Stimulated activated CD4-positive, alpha-beta T cell treated with anti-CD3 and anti-CD28 coated beads, TNF-alpha, amount 100 ng/mL, for 1 hour (primary cell): ENCODE measurements around the gene GOLGA6L26.
"Not testable (repeated sequence)": the region's sequence is repeated elsewhere in the genome, so short reads cannot be mapped to it uniquely, and the experiment has no call there.

Experiments used
- DNase-seq, 3 donors: peaks; one replicate each; pipeline ENCODE4 v3.0.0-alpha.2; 2020; ENCODE audit warnings: low read depth in 3 of 3, low spot score in 1 of 3

The GOLGA6L26 gene, protein sequence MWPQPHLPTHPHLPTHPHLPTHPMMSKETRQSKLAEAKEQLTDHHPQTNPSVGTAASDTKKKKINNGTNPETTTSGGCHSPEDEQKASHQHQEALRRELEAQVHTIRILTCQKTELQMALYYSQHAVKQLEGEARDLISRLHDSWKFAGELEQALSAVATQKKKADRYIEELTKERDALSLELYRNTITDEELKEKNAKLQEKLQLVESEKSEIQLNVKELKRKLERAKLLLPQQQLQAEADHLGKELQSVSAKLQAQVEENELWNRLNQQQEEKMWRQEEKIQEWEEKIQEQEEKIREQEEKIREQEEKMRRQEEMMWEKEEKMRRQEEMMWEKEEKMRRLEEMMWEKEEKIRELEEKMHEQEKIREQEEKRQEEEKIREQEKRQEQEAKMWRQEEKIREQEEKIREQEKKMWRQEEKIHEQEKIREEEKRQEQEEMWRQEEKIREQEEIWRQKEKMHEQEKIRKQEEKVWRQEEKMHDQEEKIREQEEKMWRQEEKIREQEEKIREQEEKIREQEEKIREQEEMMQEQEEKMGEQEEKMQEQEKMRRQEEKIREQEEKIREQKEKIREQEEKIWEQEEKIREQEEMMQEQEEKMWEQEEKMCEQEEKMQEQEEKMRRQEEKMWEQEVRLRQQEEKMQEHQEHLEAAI

DNA sequence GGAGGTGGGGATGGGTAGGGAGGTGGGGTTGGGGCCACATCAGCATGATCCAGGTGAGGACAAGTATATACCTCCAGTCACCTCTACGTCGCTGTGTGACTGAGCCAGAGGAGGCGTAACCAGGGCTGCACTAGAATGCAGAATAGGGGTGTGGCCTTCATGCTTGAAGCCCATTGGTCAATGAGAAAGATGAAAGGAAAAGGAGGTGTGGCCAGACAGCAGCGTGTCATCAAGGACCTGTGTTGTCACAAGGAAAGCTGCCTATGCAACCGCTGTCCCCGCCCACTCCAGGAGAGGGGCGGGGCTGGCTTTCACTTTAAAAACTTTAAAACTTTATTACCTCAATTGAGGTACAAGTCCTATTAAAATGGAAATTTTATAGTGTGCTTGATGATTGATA, at the start of gene GOLGA6L26:
Gene GOLGA6L26, minus strand, starts transcription at position 101 of the 400 bp plus-strand sequence. Its CDS starts 61 bp downstream, at position 40.
- DNase-seq: not testable (repeated sequence)

DNA sequence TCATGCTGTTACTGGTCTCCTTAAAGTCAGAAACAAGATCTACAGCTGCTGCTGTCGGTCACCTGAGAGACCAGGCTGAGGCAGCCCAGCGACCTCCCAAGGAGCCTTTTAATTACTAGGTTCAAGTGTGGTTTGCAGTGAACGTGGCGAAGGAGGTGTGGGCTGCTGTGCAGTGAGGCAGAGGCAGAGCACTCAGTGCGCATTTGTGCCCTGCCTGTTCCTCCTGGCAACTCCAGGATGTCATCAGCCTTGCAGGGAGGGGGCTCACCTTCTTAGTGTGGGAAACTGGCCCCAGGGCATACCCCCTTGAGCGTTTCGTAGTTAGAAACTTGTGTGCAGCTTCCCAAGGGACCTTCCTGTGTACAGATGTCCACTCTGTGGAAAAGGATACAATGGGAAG, 47.2 kb upstream of the GOLGA6L26 start:
- DNase-seq: not testable (repeated sequence)

DNA sequence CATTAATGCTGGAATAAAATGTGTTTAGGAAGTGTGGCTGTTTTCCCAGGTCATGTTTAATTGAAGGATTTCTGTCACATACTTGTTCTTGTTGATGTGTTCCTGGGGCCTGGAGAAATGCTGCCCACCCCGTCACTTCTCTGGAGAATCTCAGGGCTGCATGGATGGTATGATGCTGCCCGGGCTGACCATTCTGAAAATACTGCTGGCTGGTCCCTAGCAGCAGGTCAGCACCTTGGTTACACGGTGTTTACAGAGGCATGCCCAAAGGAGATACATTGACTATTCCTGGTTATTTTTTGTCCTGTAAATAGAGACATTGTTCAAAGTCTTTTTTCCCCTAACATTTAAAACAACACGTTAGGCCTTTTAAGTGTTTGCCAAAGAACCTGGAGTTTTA, 46.7 kb upstream of the GOLGA6L26 start:
- DNase-seq: not testable (repeated sequence)

DNA sequence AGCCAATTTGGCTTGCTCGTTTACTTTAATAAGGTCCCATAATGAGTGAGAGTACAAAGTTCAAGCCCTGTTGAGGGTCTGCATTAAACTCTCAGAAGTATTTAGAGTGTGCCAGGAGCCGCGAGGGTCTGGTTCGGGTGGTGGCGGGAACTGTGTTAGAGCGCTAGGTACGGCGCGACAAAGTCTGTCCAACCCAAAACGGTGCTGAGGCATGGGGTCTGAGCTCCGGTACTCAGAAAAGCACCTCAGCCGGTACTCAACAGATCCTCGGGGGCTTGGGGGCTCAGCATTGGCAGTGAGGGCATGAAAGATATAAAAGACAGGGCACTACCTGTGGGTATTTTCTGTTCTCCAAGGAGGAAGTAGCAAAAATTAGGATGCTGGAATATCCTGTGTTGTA, 45.0 kb upstream of the GOLGA6L26 start:
- not testable (repeated sequence) for DNase-seq

DNA sequence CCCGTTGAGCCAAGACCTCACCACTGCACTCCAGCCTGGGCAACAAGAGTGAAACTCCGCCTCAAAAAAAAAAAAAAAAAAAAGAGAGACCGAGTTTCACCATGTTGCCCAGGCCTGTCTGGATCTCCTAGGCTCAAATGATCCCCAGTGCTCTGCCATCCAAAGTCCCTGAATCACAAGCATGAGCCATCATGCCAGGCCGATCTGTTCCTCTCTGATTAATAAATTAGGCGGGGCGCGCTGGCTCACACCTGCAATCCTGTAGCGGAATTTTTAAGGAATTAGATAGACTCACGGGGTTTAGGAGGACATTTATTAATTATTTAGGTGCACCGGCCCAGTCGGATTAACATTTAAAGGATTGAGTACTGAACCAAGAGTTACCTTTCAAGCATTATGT, 40.2 kb upstream of the GOLGA6L26 start:
- DNase-seq: not testable (repeated sequence)

DNA sequence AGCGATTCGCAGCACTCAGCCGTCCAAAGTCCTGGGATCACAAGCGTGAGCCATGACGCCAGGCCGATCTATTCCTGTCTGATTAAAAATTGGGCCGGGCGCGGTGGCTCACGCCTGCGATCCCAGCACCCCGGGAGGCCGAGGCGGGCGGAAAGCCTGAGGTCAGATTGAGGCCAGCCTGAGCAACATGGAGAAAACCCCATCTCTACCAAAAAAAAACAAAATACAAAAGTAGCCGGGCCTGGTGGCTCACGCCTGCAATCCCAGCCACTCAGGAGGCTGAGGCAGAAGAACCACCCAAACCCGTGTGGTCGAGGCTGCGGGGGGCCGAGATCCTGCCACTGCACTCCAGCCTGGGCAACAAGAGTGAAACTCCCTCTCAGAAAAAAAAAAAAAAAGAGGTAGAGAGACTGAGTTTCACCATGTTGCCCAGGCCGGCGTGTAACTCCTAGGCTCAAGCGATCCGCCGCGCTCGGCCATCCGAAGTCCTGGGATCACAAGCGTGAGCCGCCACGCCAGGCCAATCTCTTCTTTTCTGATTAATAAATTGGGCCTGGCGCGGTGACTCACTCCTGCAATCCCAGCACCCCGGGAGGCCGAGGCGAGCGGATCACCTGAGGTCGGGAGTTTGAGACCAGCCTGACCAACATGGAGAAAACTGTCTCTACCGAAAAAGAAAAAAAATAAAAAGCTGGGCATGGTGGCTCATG, 39.0 kb upstream of the GOLGA6L26 start:
- DNase-seq: not testable (repeated sequence)

DNA sequence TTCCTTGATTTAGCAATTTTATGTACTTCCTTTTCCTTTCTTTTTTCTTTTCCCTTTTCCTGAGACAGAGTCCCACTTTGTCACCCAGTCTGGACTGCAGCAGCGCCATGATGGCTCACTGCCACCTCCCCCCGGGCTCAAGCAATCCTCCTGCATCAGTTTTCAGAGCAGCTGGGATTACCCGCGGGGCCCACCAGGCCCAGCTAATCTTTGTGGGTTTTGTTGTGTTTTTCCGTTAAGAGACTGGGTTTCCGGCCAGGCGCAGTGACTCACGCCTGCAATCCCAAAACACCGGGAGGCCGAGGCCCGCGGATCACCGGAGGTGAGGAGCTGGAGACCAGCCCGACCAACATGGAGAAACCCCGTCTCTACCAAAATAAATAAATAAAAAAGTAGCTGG, 38.3 kb upstream of the GOLGA6L26 start:
- no peak for DNase-seq

DNA sequence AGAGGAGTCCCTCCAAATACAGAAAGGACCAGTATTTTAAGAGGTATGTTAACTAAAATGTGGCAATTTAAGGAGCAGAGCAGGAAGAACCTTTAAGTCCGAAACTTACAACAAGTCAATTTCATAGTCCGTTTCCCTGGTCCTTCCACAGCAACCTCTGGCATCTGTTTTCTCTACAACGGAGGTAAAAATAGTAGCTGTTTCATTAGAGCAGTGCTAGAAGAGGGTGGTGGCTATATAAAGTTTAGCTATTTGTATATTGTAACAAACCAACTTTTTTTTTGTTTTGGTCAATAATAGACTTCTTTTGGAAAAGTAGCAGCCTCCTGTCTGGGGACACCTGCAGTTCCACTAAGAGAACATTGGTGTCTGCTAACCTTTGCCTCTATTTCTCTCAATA, 37.9 kb upstream of the GOLGA6L26 start:
- not testable (repeated sequence) for DNase-seq

DNA sequence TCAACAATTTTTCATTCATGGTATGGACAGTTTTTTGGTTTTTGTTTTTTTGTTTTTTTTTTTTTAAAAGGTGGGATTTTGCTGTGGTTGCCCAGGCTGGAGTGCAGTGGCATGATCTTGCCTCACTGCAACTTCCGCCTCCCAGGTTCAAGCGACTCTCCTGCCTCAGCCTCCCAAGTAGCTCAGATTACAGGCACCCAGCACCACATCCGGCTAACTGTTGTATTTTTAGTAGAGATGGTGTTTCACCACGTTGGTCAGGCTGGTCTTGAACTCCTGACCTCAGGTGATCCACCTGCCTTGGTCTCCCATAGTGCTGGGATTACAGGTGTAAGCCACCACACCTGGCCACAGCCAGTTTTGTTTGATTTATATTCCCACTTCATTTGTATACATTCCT, 37.1 kb upstream of the GOLGA6L26 start:
- not testable (repeated sequence) for DNase-seq

DNA sequence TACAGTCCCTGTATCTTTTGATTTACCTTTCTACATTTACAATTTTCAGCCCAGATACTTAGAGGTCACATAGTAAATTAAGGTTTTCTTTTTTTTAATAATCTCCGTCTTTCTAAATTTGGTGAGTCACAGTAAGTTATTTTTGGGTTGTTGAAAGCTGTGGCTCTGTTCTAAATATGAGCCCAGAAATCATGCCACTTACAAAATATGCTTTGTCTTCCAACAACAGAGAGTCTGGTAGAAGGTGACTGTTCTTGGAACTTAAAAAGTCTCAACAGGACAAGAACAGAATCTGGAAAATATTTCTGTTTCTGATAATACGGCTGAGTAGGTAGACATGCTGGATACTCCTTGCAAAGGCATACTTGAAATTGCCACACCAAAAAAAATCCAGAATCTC, 36.6 kb upstream of the GOLGA6L26 start:
- DNase-seq: no peak

DNA sequence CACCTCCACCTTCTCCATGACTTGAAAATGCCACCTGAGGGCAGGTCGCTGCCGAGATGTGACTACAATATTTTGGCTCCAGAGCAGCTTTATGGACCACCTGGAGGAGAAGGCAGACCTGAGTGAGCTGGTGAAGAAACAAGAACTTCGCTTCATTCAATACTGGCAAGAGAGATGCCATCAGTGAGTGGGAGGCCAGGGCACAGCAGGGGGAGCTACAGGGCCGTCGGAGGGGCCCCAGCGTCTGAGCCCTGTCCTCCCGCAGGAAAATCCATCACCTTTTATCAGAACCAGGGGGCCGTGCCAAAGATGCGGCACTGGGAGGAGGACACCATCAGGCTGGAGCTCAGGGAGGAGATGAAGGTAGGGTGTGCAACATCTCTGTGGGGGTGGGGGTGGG, 30.3 kb upstream of the GOLGA6L26 start:
- not testable (repeated sequence) for DNase-seq

DNA sequence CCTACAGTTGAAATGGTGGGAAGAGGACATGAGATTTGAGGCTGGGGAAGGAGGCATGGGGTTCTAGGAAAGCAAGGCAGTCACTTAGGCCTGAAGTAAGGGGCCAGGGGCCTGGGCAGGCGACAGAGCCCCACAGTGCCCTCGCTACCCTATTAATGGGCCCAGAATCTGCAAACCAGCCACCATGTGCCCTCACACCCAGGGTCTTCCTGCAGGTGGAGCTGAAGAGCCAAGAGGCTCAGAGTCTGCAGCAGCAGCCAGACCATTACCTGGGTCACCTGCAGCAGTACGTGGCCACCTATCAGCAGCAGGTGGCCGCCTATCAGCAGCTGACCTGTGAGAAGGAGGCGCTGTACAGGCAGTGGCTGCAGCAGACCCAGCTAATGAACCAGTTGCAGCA, 28.6 kb upstream of the GOLGA6L26 start:
- not testable (repeated sequence) for DNase-seq

DNA sequence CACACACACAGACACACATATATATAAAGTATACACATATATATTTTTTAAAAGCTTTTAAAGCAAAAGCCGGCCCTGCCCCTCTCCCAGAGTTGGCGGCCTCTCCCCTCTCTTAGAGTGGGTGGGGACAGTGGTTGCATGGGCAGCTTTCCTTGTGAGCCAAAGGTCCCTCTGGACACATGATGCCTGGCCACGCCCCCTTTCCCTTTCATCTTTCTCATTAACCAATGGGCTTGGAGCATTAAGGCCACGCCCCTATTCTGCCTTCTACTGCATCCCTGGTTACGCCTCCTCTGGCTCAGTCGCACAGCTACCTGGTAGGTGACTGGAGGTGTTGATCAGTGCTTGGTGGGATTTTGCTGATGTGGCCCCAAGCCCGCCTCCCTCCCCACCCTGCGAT, 20.5 kb upstream of the GOLGA6L26 start, which contains the start of gene GOLGA8S:
Gene GOLGA8S, plus strand, starts transcription at position 301 of the 400 bp plus-strand sequence. Its CDS starts 62 bp downstream, at position 363.
- DNase-seq: not testable (repeated sequence)

DNA sequence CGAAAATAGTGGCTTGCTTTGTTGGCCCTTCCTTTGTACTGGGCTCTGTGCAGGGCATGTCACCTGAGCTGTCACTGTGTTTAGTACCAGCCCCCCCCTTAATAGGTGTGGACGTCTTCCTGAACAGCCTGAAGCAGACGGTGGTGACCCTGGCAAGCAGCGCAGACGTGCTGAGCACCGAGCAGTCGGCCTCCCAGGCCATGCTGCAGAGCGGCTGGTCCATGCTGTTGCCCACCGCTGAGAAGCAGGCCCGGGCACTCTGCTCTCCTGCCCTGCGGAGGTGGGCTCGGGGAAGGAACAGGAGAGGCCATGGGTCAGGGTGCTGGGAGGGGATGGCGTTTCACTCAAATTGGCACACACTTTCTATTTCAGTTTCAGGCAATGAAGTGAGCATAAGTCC, 22.8 kb downstream of the GOLGA6L26 start:
- DNase-seq: not testable (repeated sequence)

DNA sequence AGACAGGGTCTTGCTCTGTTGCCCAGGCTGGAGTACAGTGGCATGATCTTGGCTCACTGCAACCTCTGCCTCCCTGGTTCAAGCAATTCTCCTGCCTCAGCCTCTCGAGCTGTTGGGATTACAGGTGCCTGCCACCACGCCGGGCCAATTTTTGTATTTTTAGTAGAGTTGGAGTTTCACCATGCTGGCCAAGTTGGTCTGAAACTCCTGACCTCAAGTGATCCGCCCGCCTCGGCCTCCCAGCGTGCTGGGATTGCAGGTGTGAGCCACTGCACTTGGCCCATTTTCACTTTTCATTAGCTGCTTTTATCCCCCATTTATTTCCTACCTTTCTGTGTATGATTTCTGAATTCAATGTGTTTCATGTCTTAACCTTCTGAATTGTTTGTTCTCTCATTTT, 28.1 kb downstream of the GOLGA6L26 start:
- not testable (repeated sequence) for DNase-seq

DNA sequence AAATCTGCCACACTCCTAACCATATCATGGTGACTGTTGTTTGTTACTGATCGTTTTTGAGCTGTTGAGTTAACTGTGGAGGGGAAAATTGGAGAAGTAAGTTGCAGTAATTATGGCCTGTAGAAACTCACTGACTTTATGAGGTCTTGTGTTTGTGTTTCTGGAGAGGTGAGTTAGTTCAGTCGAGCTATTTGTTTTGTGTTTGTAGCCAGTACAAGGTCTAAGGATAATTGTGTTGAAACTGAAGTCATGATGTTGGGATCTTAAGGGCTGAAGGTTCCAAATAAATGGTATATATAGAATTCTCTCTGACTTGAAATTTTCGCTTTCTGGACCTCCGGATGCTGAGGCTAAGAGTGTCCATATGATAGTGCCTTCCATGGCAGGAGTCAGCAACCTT, 29.2 kb downstream of the GOLGA6L26 start:
- DNase-seq: not testable (repeated sequence)

DNA sequence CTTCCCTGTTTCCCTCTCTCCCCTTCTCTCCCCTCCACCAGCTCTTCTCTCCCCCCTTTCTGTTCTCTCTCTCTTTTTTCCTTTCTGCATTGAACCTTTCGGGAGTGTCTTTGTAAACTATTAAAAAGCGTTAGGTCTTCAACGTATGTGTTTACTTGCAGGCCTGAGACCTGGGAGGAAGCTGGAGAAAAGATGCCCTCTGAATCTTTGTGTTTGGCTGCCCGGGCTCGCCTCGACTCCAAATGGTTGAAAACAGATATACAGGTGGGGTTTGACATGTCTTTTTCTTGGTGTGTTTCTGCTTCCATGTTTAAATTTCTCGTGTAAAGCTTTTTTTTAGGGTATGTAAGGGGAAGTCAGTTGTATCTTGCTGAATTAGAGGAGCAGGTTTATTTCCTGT, 29.7 kb downstream of the GOLGA6L26 start:
- not testable (repeated sequence) for DNase-seq

DNA sequence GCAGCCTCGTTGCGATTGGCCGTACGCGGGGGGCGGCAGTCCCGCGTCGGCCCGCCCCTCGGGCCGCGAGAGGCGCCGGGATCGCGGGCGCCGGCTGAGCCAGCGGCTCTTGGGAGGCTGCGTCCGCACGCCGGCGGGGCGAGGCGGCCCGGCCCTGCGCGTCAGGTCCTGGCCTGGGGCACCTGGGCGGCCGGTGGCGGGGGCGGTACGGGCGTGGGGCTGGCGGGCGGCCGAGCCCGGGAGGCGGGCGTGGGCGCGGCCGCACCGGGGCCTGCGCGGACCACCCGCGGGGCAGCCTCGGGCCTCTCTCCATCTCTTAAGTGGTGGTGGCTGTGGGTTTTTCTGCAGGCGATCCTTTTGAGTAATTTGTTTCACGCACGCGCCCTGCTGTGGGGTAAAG, 30.3 kb downstream of the GOLGA6L26 start:
- DNase-seq: peak in 1 of 3 donors; percentile 5

DNA sequence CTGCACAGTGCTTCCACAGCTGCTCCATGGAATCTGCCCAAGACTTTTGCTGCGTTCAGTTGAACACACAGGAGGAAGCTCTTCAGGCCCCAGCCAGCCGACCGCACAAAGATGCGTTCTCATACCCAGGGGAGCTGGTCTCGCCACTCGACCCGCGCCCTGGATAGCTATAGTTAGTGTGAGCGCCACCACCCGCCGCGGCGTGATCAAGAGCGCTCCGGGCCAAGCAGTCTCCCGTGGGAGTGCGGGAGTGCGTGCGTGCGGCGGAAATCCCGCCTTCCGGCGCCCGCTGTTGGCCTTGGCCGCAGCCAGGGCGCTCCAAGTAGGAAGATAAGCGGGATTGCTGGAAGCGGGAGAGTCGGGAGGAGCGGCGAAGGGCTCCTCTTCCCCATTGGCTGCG, 30.8 kb downstream of the GOLGA6L26 start:
- DNase-seq: not testable (repeated sequence)
